Skeletal muscle tissue (tissue), 4 donors: ENCODE measurements around the gene RGS14. TPM values are rescaled to one million over a fixed set of nuclear protein-coding genes. Genes with fewer than 3 reads are reported as not detected.

Experiments
- H3K27ac ChIP-seq: one replicate; pipeline ENCODE4 v1.7.0; 2013; ENCODE audit warnings: mild to moderate bottlenecking, low read depth, low read length, inconsistent platforms
- H3K27me3 ChIP-seq, 3 donors: one replicate each; pipeline ENCODE4 v1.7.0; 2013; ENCODE audit warnings: low read length in 3 of 3; ENCODE audit not compliant: control insufficient read depth in 3 of 3, insufficient read depth in 3 of 3
- H3K36me3 ChIP-seq, 3 donors: one replicate each; pipeline ENCODE4 v1.7.0; 2013; ENCODE audit warnings: low read length in 3 of 3; ENCODE audit not compliant: control insufficient read depth in 3 of 3, insufficient read depth in 3 of 3
- H3K4me1 ChIP-seq, 3 donors: one replicate each; pipeline ENCODE4 v1.7.0; 2013; ENCODE audit warnings: low read length in 3 of 3, mild to moderate bottlenecking in 3 of 3; ENCODE audit not compliant: control insufficient read depth in 3 of 3, insufficient read depth in 3 of 3
- H3K4me3 ChIP-seq, 3 donors: one replicate each; pipeline ENCODE4 v1.7.0; 2013; ENCODE audit warnings: low read length in 3 of 3
- H3K9ac ChIP-seq, 3 donors: one replicate each; pipeline ENCODE4 v1.7.0; 2013; ENCODE audit warnings: low read length in 3 of 3, mild to moderate bottlenecking in 3 of 3, moderate library complexity in 2 of 3, low read depth in 1 of 3
- H3K9me3 ChIP-seq, 3 donors: one replicate each; pipeline ENCODE4 v1.7.0; 2013; ENCODE audit warnings: low read length in 3 of 3; ENCODE audit not compliant: control insufficient read depth in 3 of 3
- total RNA-seq: library from RNA; depleted of rRNA; stranded (reverse); fragments of >200 nt; gene quantifications from one replicate; pipeline ENCODE4 v1.2.3, GENCODE V29; 2014
- donor health status: Osteomylitis.

The RGS14 gene
- total RNA-seq = 12.5 TPM

- peaks cover 20 to 34% (median 29%) of the 10 kb centered on the region in 3 donors for H3K4me1 ChIP-seq
- no peaks in the 10 kb centered on the region for H3K9me3 ChIP-seq
- peak within 1 kb of the TSS; percentile 42 to 59 (median 50) for H3K9ac ChIP-seq
- no peaks in the 10 kb centered on the region for H3K27me3 ChIP-seq
- H3K4me3 ChIP-seq = peak within 1 kb of the TSS; percentile 41 to 58 (median 50)
- no peak within 1 kb of the TSS for H3K27ac ChIP-seq
- no peaks in the 10 kb centered on the region for H3K36me3 ChIP-seq
These were observed at the start of gene RGS14 for GRCh38 chr5:177357459-177358351. RGS14 (plus strand) TSS chr5:177357924; CDS start chr5:177358025, 101 bp downstream.

- Histone ChIP-seq H3K27me3 (no peaks in the 10 kb centered on the region), H3K9ac (peak overlapping the region in 1 of 3 donors; percentile 63), H3K36me3 (peaks cover 21 to 23% (median 21%) of the 10 kb centered on the region in 3 donors), H3K4me1 (peaks cover 35 to 64% (median 37%) of the 10 kb centered on the region in 3 donors), H3K4me3 (no peak overlapping the region), H3K9me3 (no peaks in the 10 kb centered on the region), H3K27ac (peak overlapping the region; percentile 69)
These were observed 49.0 kb upstream of the RGS14 start for GRCh38 chr5:177308740-177309139.

GRCh38 chr5:177309351-177310191 is 48.2 kb upstream of the RGS14 start:
- Histone ChIP-seq H3K27ac (peak overlapping the region; percentile 69), H3K27me3 (no peaks in the 10 kb centered on the region), H3K36me3 (peaks cover 21 to 23% (median 21%) of the 10 kb centered on the region in 3 donors), H3K4me3 (no peak overlapping the region), H3K9me3 (no peaks in the 10 kb centered on the region), H3K4me1 (peaks cover 28 to 58% (median 32%) of the 10 kb centered on the region in 3 donors), H3K9ac (peak overlapping the region in 2 of 3 donors; percentile 52 to 63)

GRCh38 chr5:177310332-177310731 is 47.4 kb upstream of the RGS14 start:
- peaks cover 23 to 52% (median 27%) of the 10 kb centered on the region in 3 donors for H3K4me1 ChIP-seq

GRCh38 chr5:177310757-177311391 is 46.9 kb upstream of the RGS14 start:
- Histone ChIP-seq H3K4me3 (no peak overlapping the region), H3K36me3 (peaks cover 12 to 16% (median 14%) of the 10 kb centered on the region in 3 donors), H3K9ac (peak overlapping the region in 1 of 3 donors; percentile 8), H3K27ac (no peak overlapping the region), H3K9me3 (no peaks in the 10 kb centered on the region), H3K4me1 (peaks cover 23 to 52% (median 27%) of the 10 kb centered on the region in 3 donors), H3K27me3 (no peaks in the 10 kb centered on the region)

More at GRCh38 chr5:177310332-177310731, 47.4 kb upstream of the RGS14 start:
- H3K9me3 ChIP-seq = no peaks in the 10 kb centered on the region
- no peak overlapping the region for H3K27ac ChIP-seq
- peaks cover 17 to 21% (median 19%) of the 10 kb centered on the region in 3 donors for H3K36me3 ChIP-seq
- no peak overlapping the region for H3K4me3 ChIP-seq
- no peaks in the 10 kb centered on the region for H3K27me3 ChIP-seq
- H3K9ac ChIP-seq = peak overlapping the region in 1 of 3 donors; percentile 8

GRCh38 chr5:177311392-177311722 is 46.4 kb upstream of the RGS14 start:
- H3K36me3 ChIP-seq = peaks cover 7 to 11% (median 9%) of the 10 kb centered on the region in 3 donors
- H3K9me3 ChIP-seq = no peaks in the 10 kb centered on the region
- peak overlapping the region in 2 of 3 donors; percentile 25 to 53 for H3K9ac ChIP-seq
- H3K4me1 ChIP-seq = peaks cover 20 to 48% (median 27%) of the 10 kb centered on the region in 3 donors
- H3K27ac ChIP-seq = no peak overlapping the region
- peak overlapping the region in 2 of 3 donors; percentile 76 to 82 for H3K4me3 ChIP-seq
- no peaks in the 10 kb centered on the region for H3K27me3 ChIP-seq

- H3K4me1 ChIP-seq = peaks cover 20 to 45% (median 27%) of the 10 kb centered on the region in 3 donors
These were observed 45.7 kb upstream of the RGS14 start, which contains the start of gene MXD3 for GRCh38 chr5:177311723-177312648. MXD3 (minus strand) TSS chr5:177311898; CDS start chr5:177311830, 68 bp downstream.

GRCh38 chr5:177312649-177313181 is 45.0 kb upstream of the RGS14 start:
- no peak overlapping the region for H3K27ac ChIP-seq
- peak overlapping the region; percentile 23 to 43 (median 29) for H3K4me3 ChIP-seq
- no peaks in the 10 kb centered on the region for H3K36me3 ChIP-seq
- H3K27me3 ChIP-seq = no peaks in the 10 kb centered on the region
- no peak overlapping the region for H3K9ac ChIP-seq
- no peaks in the 10 kb centered on the region for H3K9me3 ChIP-seq
- peaks cover 20 to 41% (median 27%) of the 10 kb centered on the region in 3 donors for H3K4me1 ChIP-seq

More at GRCh38 chr5:177311723-177312648, 45.7 kb upstream of the RGS14 start, which contains the start of gene MXD3:
- H3K36me3 ChIP-seq = peaks cover 1 to 5% (median 4%) of the 10 kb centered on the region in 3 donors
- no peaks in the 10 kb centered on the region for H3K9me3 ChIP-seq
- peak within 1 kb of the TSS; percentile 68 to 82 (median 76) for H3K4me3 ChIP-seq
- peak within 1 kb of the TSS in 2 of 3 donors; percentile 45 to 53 for H3K9ac ChIP-seq
- peak within 1 kb of the TSS; percentile 30 for H3K27ac ChIP-seq
- no peaks in the 10 kb centered on the region for H3K27me3 ChIP-seq
